Activated CD4-positive, alpha-beta T cell treated with anti-CD3 and anti-CD28 coated beads for 36 hours (primary cell): ENCODE measurements around the gene MRPL23. TPM values are rescaled to one million over a fixed set of nuclear protein-coding genes. Genes with fewer than 3 reads are reported as not detected.

Source experiments
- ATAC-seq: fragments of 200-7000 bp; cut with Tn5 transposase; one replicate; pipeline ENCODE4 v1.10.0; 2021; ENCODE audit warnings: mild to moderate bottlenecking, moderate library complexity
- CTCF ChIA-PET: fragments of 350-600 bp; sonication (Branson Sonifier 250); formaldehyde crosslinking; loops from one replicate; lab custom pipeline; 2021; ENCODE audit warnings: antibody characterized with exemption; lab: Charles Lee
- POLR2A ChIA-PET: fragments of 350-600 bp; sonication (Branson Sonifier 250); formaldehyde crosslinking; loops from one replicate; lab custom pipeline; 2021; ENCODE audit warnings: antibody characterized with exemption, inconsistent platforms; lab: Charles Lee
- DNase-seq: peaks from one replicate; pipeline ENCODE4 v3.0.0-alpha.2; 2020
- H3K27ac Mint-ChIP-seq: one replicate; pipeline ENCODE4 v1.8.0; 2021; ENCODE audit warnings: mixed read lengths
- H3K27me3 Mint-ChIP-seq: one replicate; pipeline ENCODE4 v1.8.0; 2021; ENCODE audit warnings: mixed read lengths
- H3K36me3 Mint-ChIP-seq: one replicate; pipeline ENCODE4 v1.8.0; 2021; ENCODE audit warnings: low read depth, mixed read lengths
- H3K4me1 Mint-ChIP-seq: one replicate; pipeline ENCODE4 v1.8.0; 2021; ENCODE audit warnings: mixed read lengths
- H3K4me3 Mint-ChIP-seq: one replicate; pipeline ENCODE4 v1.8.0; 2021; ENCODE audit warnings: mild to moderate bottlenecking, moderate library complexity, mixed read lengths
- H3K9me3 Mint-ChIP-seq: one replicate; pipeline ENCODE4 v1.8.0; 2021; ENCODE audit warnings: low read depth, mixed read lengths
- intact Hi-C, 2 experiments: fragments of 100-400 bp; cut with DNase I in 1 of 2; cut with micrococcal nuclease in 1 of 2; formaldehyde crosslinking; loops; one replicate each; pipeline versions ENCODE4 v1.14.2 to v1.15.1; 2022 to 2024; cut with DNase I, micrococcal nuclease
- total RNA-seq, 2 experiments: library from RNA; stranded (reverse); gene quantifications; one replicate each; pipeline ENCODE4 v1.2.3, GENCODE V29; 2021

The MRPL23 gene
- total RNA-seq, 2 experiments from 2014 or later: 106 to 137 TPM

DNA sequence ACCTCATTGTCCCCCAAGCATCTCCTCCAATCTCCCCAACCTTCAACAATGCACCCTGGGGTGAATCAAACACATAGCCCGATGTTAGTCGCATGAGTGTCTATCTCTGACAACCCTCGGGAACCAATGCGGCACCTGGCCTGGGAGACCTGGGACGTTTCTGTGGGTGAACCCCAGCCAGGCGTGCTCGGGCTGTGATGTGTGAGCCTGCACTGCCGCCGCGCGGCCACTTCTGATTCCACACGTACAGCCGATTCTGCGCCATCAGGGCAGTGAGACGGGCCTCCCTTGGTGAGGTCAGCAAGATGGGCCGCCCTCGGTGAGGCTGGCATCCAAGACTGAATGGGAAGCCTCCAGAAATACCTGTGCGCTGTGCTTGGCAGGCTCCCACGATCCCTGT is 55.7 kb downstream of the MRPL23 start:
- no peaks in the 10 kb centered on the region for H3K4me1 Mint-ChIP-seq
- H3K9me3 Mint-ChIP-seq: no peaks in the 10 kb centered on the region
- intact Hi-C loops: no loop called here
- H3K27me3 Mint-ChIP-seq: no peaks in the 10 kb centered on the region
- H3K4me3 Mint-ChIP-seq: no peak overlapping the region
- DNase-seq (no peak), ATAC-seq (peak; percentile 63)
- H3K36me3 Mint-ChIP-seq: no peaks in the 10 kb centered on the region
- POLR2A ChIA-PET: no interaction called here
- no peak overlapping the region for H3K27ac Mint-ChIP-seq
- CTCF ChIA-PET: interaction anchor here (0.6 to 3.2 kb wide), 16 partner anchors 32 to 357 kb away, joined by 3 to 32 read pairs (median 6); partner anchors contain the start of genes SYT8 and TNNI2

DNA sequence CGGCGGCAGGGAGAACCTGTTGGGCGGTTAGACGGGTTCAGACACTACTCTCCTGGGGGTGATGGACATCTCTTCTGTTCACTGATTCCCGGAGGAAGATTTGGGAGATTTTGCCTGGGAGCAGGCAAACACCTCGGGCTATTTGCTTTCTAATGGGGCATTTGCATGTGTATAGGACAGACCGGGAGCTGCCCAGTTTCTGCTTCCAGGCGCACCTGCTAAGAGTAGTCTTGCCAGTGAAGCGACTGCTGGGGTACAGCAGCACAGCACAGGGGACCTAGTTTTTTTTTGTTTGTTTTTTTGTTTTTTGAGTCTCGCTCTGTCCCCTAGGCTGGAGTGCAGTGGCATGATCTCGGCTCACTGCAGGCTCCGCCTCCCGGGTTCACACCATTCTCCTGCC is 57.3 kb downstream of the MRPL23 start:
- intact Hi-C loops: no loop called here
- Mint-ChIP-seq H3K27ac (no peak overlapping the region), H3K4me1 (no peaks in the 10 kb centered on the region), H3K4me3 (no peak overlapping the region), H3K9me3 (no peaks in the 10 kb centered on the region), H3K36me3 (no peaks in the 10 kb centered on the region), H3K27me3 (no peaks in the 10 kb centered on the region)
- DNase-seq (no peak), ATAC-seq (no peak)
- CTCF ChIA-PET: interaction anchor here (0.7 to 1.4 kb wide), 3 partner anchors 76 to 312 kb away, joined by 3 to 6 read pairs (median 3); no protein-coding TSS in a partner anchor
- POLR2A ChIA-PET: interaction anchor here (0.9 kb wide), 1 partner anchor 30 kb away, joined by 10 read pairs; no protein-coding TSS in a partner anchor

Other genes with a start within 250 kb of the MRPL23 start
- gene IFITM10, start 196.7 kb upstream of the MRPL23 start, total RNA-seq: under 1 TPM in 1 of 2 experiments, not detected in 1; 0.21 TPM
- gene CTSD, start 183.4 kb upstream of the MRPL23 start, total RNA-seq: 10 to 100 TPM; 38.8 to 41.5 TPM
- gene SYT8, start 112.3 kb upstream of the MRPL23 start, total RNA-seq: not detected
- not detected for gene TNNI2, start 108.4 kb upstream of the MRPL23 start, total RNA-seq
- gene LSP1, start 94.2 kb upstream of the MRPL23 start, total RNA-seq: 100 to 1,000 TPM; 193 to 227 TPM
- gene PRR33, start 55.4 kb upstream of the MRPL23 start, total RNA-seq: under 1 TPM; 0.07 to 0.09 TPM
- gene TNNT3, start 27.6 kb upstream of the MRPL23 start, total RNA-seq: 1 to 10 TPM; 2.1 TPM
- not detected for gene H19, start 50.5 kb downstream of the MRPL23 start, total RNA-seq
- 1 to 10 TPM; 8.6 to 9.2 TPM for gene IGF2, start 192.1 kb downstream of the MRPL23 start, total RNA-seq
- not detected for gene INS, start 213.9 kb downstream of the MRPL23 start, total RNA-seq
- not detected for gene TH, start 224.5 kb downstream of the MRPL23 start, total RNA-seq